HG03097 (cell line): ENCODE results near the gene SPSB1.
A peak's percentile ranks its signal among the peaks of the same experiment; 100 is the strongest.

Experiments used
- ATAC-seq: cut with Tn5 transposase; IDR thresholded peaks from one replicate; pipeline ENCODE4 v1.9.1; 2021; ENCODE audit not compliant: unreplicated experiment, low FRiP score

The SPSB1 gene

GRCh38 chr1:9292361-9293240 is at the start of gene SPSB1:
TSS of gene SPSB1 (plus strand) at chr1:9292894. CDS start at chr1:9355892, 62,998 bp downstream.
- ATAC-seq: peak; percentile 53

- ATAC-seq: no peak
Observed at GRCh38 chr1:9243066-9243739, 49.5 kb upstream of the SPSB1 start.

GRCh38 chr1:9244501-9245229 is 48.0 kb upstream of the SPSB1 start:
- no peak for ATAC-seq

- no peak for ATAC-seq
Observed at GRCh38 chr1:9245230-9245619, 47.5 kb upstream of the SPSB1 start.

GRCh38 chr1:9245661-9246060 is 47.0 kb upstream of the SPSB1 start:
- no peak for ATAC-seq

- ATAC-seq: no peak
Observed at GRCh38 chr1:9246215-9246614, 46.5 kb upstream of the SPSB1 start.

GRCh38 chr1:9246841-9247785 is 45.6 kb upstream of the SPSB1 start:
- no peak for ATAC-seq

- no peak for ATAC-seq
Observed at GRCh38 chr1:9247894-9248293, 44.8 kb upstream of the SPSB1 start.

- no peak for ATAC-seq
Observed at GRCh38 chr1:9248341-9249262, 44.1 kb upstream of the SPSB1 start.

GRCh38 chr1:9249263-9249533 is 43.5 kb upstream of the SPSB1 start:
- ATAC-seq: no peak

GRCh38 chr1:9249534-9250410 is 42.9 kb upstream of the SPSB1 start:
- no peak for ATAC-seq

- no peak for ATAC-seq
Observed at GRCh38 chr1:9250411-9251381, 42.0 kb upstream of the SPSB1 start.

GRCh38 chr1:9251501-9251900 is 41.2 kb upstream of the SPSB1 start:
- ATAC-seq: no peak

GRCh38 chr1:9253004-9253403 is 39.7 kb upstream of the SPSB1 start:
- ATAC-seq: no peak

GRCh38 chr1:9253453-9254105 is 39.1 kb upstream of the SPSB1 start:
- no peak for ATAC-seq

GRCh38 chr1:9256332-9256731 is 36.4 kb upstream of the SPSB1 start:
- ATAC-seq: no peak

GRCh38 chr1:9257851-9258250 is 34.8 kb upstream of the SPSB1 start:
- ATAC-seq: no peak
